T-helper 1 cell treated with Interleukin-12 subunit alpha and Interleukin-12 subunit beta and Interleukin-4 antibody, amounts not matched to agents 30 ng/mL and 1 ng/mL, for 36 hours (primary cell): ENCODE data around the gene R3HCC1L. TPM values are rescaled to one million over a fixed set of nuclear protein-coding genes. Genes with fewer than 3 reads are reported as not detected.

ENCODE experiments used
- intact Hi-C: fragments of 100-400 bp; cut with micrococcal nuclease; formaldehyde crosslinking; loops from one replicate; pipeline ENCODE4 v1.15.1; 2024
- total RNA-seq: library from RNA; stranded (reverse); gene quantifications from 2 replicates; pipeline ENCODE4 v1.2.3, GENCODE V29; 2022

The R3HCC1L gene
- total RNA-seq, 1 donor from 2014 or later, result 18.3 TPM

DNA sequence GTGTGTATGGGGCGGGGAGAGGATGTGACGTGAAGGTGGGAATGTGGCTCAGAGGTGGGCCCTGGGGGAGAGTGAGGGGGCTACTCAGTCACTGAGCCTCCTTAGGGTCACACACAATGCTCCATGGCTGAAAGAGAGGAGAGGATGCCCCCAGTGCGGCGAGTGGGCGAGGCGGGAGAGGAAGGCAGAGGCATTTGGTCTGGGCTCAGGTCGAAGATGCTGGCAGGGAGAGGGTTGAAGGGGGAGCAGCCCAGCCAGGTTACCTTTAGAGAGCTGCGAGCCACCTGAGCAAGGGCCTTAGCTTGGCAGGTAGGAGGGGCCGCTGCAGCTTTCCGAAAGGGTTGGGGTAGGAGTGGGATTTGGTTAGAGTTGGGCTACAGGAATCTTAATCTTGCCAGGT lies 138.2 kb downstream of the R3HCC1L start:
- intact Hi-C loops, result no loop called here

DNA sequence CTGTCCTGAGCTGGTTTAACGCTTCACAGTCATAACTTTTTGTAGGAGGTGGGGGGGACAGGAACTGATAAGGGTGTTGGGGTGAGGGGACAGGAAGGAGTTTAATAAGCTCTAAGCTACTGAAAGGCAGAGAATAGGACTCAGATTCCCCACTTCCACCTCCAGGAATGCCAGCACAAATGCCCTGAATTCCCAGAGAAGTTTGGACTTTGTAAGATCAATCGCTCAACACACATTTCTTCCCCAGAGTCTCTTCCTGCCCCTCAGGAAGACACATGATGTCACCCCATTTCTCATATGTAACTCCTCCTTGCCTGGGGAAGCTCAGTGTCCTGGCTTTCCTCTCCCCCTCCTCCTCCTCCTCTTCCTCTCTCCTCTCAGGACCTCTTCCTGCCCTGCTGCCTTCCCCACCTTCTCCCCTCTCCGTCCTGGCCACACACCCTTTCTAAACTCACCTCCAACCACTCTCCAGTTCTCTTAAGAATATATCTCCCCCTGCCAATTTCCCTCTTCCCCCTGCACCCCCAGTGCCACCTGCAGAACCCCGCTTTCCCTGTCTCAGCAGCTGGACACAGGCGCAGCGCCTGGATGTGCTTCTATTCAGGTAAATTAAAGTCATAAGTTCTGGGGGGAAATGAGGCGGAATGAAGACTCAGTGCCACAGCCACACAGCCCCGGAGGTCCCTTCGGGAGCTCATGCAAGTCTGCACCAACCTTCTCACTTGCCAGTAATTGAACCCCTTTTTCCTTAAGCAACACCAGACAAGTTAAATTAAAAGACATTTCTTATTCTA lies 138.8 kb downstream of the R3HCC1L start:
- intact Hi-C loops, result no loop called here

DNA sequence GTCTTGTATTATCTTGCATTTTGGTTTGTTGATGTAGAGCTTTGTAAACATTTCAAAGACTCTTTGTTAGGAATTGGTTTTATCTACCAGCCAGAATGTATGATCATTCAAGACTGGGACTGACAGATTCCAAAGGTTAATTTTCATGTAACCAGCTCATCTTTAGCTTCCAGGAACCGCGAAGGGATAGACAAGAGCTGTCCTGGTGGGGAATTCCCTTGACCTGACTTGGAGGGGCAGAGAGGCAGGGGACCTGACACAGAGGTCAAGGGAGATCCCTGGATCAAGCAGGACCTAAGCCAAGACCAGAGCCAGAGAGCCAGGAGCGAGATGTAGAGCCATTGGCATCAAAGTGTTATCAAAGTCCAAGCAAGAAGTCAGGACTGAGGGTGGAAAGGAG lies 140.1 kb downstream of the R3HCC1L start:
- intact Hi-C loops, result no loop called here

DNA sequence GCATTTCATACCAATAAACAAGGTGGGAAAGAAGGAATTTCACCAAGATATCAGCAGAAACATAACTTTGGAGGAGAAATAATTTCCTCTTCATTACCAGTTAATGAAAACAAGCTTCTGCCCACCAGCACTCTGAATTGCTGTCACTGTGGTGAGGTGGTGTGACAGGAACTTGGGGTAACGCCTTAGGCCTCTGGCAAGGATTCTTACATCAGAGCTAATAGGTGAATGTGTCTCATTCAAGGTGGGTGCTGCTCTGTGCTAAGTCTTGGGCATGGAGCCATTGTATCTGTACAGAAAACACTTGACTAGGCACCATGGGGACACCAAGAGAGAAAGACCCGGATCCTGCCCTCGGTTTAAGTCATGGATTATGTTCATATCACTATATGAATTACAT lies 141.9 kb downstream of the R3HCC1L start:
- intact Hi-C loops, result no loop called here

DNA sequence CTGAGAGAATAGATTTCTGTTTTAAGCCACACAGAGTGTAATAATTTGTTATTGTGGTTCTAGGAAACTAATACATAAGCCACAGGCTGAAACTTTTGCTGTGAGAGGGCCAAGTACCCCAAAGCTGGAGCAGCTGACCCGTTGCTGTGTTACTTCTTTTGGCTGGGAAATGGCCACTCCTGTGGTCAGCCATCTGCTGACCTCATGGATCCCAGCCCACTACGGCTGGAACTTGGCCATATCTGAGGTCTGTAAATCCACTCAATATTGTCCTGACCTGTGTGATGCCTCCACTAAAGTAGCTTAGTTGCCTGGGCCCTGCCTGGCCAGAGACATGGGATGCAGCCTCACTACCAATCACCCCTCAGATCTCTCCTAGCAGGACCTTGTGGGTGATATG lies 151.0 kb downstream of the R3HCC1L start:
- intact Hi-C loops, result no loop called here

DNA sequence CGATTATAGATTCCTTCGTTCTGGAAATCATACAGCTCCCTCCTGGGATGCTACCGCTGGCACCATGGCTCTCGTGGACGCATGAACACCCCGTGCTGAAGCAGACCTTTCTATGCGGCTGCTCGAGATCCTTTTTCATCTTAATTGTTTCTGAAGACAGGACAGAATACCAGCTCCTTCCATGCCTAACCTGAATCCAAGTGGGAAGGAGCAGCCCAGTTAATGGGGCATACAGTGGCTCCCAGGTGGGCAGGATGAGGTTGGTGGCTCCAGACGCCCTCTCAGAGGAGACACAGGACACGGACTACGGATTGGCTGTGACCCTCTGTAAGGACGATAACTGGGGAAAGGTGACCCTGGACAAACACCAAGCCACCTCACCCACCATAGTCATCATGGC lies 152.0 kb downstream of the R3HCC1L start:
- intact Hi-C loops, result no loop called here

DNA sequence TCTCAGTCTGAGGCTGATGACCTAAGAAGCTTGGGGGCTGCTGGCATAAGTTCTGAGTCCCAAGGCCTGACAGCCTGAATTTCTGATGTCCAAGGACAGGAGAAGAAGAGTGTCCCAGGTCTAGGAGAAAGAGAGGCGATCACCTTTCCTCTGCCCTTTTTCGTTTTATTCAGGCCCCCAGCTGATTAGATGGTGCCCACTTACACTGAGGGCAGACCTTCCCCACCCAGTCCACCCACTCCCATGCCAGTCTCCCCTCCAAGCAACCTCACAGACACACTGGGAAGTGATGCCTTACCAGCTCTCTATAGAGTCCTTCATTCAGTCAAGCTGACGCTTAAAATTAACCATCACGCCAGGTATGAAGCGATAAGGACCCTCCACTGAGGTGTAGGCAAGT lies 152.9 kb downstream of the R3HCC1L start:
- intact Hi-C loops, result no loop called here

DNA sequence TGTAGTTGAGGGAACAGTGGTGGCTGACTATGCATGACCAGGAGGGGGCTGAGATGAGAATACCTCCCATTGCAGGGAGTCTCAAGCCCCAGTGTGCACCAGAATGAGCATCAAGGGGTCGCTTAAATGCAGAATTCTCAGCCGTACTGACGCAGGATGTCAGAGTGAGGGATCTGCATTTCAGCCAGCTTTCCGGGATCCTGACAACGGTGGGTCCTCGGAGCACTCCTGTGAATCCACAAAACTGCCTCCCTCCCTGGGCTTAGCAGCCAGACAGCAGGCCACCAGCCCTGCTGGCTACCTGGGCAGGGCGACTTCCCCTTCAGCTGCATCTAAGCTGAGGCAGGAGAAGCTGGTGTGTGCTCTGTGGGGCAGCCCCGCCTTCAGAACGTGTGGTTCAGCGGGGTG lies 155.3 kb downstream of the R3HCC1L start:
- intact Hi-C loops, result no loop called here

DNA sequence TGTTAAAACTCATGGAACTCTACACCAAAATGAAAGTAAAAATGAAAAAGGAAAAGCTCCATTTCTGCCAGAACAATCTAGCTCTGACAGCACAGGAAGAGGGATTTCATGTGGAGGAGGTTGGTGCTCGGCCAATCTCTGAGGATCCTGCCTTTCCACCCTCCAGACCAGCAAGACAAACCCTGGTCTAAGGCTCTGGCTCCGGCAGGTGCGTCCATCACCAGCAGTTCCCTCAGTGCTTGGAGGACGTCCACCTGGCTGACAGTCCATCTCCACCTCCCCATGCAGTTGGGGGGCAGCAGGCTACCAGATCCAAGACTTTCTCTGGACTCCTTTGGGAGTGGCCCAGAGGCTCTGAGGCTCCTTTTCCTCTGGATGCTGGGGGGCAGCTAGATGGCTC lies 158.5 kb downstream of the R3HCC1L start:
- intact Hi-C loops, result no loop called here

DNA sequence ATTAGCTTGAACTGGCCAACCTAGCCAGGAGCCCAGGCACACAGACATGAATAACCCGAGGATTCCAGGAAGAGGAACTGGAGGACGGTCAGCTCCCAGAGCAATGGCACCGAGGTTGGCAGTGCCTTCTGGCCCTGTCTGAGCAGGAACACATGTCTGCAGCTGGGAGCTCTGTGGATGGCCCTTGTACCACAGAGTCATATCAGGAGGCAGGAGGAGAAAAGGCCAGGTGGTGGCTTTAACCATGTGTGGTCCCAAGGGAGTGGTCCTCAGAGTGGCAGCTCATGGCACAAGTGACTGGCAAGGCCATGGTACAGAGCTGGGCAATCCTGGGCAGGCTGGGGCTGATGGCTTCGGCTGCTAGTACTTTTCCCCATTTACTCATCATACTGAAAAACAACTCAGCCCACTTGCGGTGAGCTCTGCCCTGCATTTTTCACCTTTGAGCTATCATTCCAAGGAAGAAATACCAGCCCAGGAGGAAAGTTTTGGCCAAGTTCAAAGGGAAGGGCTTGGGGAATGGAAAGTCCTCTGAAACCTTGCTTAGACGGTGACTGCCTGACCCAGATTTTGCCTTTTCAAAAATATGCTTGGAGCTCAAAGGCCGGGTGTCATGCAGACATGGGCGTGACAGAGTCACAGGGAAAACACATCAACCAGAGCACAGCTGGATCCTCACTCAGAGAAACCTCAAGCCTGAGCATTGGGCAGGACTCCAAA lies 159.3 kb downstream of the R3HCC1L start:
- intact Hi-C loops, result no loop called here

DNA sequence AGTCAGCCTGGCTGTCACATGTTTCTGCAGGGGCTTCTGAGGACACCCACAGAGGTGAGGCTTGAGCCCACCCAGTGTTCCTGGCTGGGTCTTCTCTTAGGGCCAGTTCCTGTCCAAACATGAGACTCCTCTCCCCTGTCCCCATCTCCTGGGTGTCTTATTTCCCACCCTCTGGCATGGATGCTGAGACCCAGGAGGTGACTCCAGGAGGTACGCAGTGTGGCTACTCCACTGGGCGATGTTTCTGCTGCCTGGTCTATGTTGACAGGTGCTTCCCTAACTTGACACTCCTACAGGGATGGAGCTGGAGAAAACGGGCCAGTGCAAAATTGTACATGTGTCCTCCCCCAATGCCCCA lies 159.8 kb downstream of the R3HCC1L start:
- intact Hi-C loops, result no loop called here

Other genes starting within 250 kb of the R3HCC1L start
- not detected in 2 replicates for gene CRTAC1, start 104.0 kb upstream of the R3HCC1L start, total RNA-seq
- gene LOXL4, start 133.5 kb downstream of the R3HCC1L start, total RNA-seq, result not detected in 2 replicates